ENCODE results near the gene NBEA. TPM values are rescaled to one million over a fixed set of nuclear protein-coding genes. Genes with fewer than 3 reads are reported as not detected.

The NBEA gene
- total and polyA plus RNA-seq, 11 donors = 5.0 to 39.2 (median 23.2) TPM

GRCh38 chr13:35524171-35524570 is 582.1 kb downstream of the NBEA start:
- no peak overlapping the region for H3K27ac ChIP-seq
- H3K9me3 ChIP-seq = no peaks in the 10 kb centered on the region
- ATAC-seq (peak; percentile 34 to 55 (median 42)), DNase-seq (no peak)
- no peaks in the 10 kb centered on the region for H3K36me3 ChIP-seq
- 73 to 85% (median 80%) methylated on average over 3 of the region's 3 CpGs for WGBS, 4 donors
- TF ChIP-seq POLR2A (IDR thresholded peaks at IDR 0.05) (no peak), CTCF (IDR thresholded peaks at IDR 0.05) (no peak)
- H3K4me3 ChIP-seq = no peak overlapping the region
- H3K4me1 ChIP-seq = peaks cover 0 to 13% (median 0%) of the 10 kb centered on the region in 12 donors
- intact Hi-C loops (cut with DNase I) = no loop called here
- no peaks in the 10 kb centered on the region for H3K27me3 ChIP-seq

GRCh38 chr13:35526577-35526976 is 584.5 kb downstream of the NBEA start:
- Histone ChIP-seq H3K4me1 (peaks cover 0 to 28% (median 11%) of the 10 kb centered on the region in 12 donors), H3K4me3 (no peak overlapping the region), H3K9me3 (no peaks in the 10 kb centered on the region), H3K27ac (no peak overlapping the region), H3K36me3 (no peaks in the 10 kb centered on the region), H3K27me3 (no peaks in the 10 kb centered on the region)
- no peak for DNase-seq
- WGBS, 4 donors = 96 to 100% (median 98%) methylated on average over 2 to 6 of the region's 6 CpGs
- peak in 1 of 4 donors; percentile 14 for ATAC-seq
- TF ChIP-seq CTCF (IDR thresholded peaks at IDR 0.05) = no peak
- TF ChIP-seq POLR2A (IDR thresholded peaks at IDR 0.05) = no peak
- intact Hi-C loops (cut with DNase I) = no loop called here

- WGBS, 4 donors = 92 to 98% (median 95%) methylated on average over 10 of the region's 10 CpGs
- TF ChIP-seq CTCF (IDR thresholded peaks at IDR 0.05) = no peak
- no peak for TF ChIP-seq POLR2A (IDR thresholded peaks at IDR 0.05)
- peak in 1 of 4 donors; percentile 31 for ATAC-seq
- H3K27me3 ChIP-seq = no peaks in the 10 kb centered on the region
- H3K4me3 ChIP-seq = no peak overlapping the region
- H3K36me3 ChIP-seq = no peaks in the 10 kb centered on the region
- intact Hi-C loops (cut with DNase I) = no loop called here
- no peak overlapping the region for H3K27ac ChIP-seq
- no peaks in the 10 kb centered on the region for H3K9me3 ChIP-seq
- peaks cover 0 to 28% (median 11%) of the 10 kb centered on the region in 12 donors for H3K4me1 ChIP-seq
- DNase-seq = peak in 1 of 5 donors; percentile 47
These were observed 585.4 kb downstream of the NBEA start for GRCh38 chr13:35527451-35527850.

- WGBS, 4 donors = 44 to 68% (median 59%) methylated on average over 5 of the region's 5 CpGs
- Histone ChIP-seq H3K27ac (peak overlapping the region in 2 of 12 donors; percentile 0 to 11), H3K9me3 (no peaks in the 10 kb centered on the region), H3K36me3 (no peaks in the 10 kb centered on the region), H3K27me3 (no peaks in the 10 kb centered on the region), H3K4me1 (peaks cover 0 to 21% (median 11%) of the 10 kb centered on the region in 12 donors), H3K4me3 (no peak overlapping the region)
- TF ChIP-seq POLR2A (IDR thresholded peaks at IDR 0.05) (no peak), CTCF (IDR thresholded peaks at IDR 0.05) (no peak)
- ATAC-seq (peak; percentile 83 to 90 (median 88)), DNase-seq (peak in 4 of 5 donors; percentile 26 to 49 (median 44))
- intact Hi-C loops (cut with DNase I) = no loop called here
These were observed 588.1 kb downstream of the NBEA start for GRCh38 chr13:35530147-35530546.

Measured in heart left ventricle (tissue), 16 donors.